ENCODE results near the gene SELENOM.

SELENOM gene, protein sequence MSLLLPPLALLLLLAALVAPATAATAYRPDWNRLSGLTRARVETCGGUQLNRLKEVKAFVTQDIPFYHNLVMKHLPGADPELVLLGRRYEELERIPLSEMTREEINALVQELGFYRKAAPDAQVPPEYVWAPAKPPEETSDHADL

DNA sequence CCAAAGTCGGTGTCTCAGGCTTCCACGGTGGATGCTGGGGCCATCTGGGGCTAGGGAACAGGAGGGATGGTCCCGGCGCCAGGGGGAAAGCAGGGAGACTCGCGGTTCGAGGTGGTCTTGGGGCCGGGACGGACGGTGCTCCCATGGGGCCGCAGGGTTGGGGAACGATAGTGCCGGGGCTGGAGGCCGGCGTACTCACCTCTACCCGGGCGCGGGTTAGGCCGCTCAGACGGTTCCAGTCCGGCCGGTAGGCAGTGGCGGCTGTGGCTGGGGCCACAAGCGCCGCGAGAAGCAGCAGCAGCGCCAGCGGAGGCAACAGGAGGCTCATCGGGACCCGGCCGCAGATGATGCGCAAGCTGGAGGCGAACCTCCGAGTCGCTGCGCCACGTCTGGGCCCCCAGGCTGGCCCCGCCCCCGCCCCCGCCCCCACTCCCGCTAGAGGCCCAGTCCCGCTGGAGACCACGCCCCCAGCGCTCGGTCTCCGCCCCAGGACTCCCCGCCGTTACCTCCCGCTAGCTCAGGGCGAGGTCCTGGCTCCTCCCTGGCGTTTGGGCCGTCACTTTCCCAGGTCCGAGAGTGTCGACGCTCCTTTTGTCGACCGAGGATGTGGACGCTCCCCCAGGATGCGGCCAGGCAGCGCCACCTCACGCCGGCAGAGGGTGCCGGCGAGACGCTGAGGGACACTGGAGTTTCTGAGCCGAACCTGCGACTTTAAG lies at the start of gene SELENOM:
Gene SELENOM, minus strand, starts transcription at position 391 of the 716 bp plus-strand sequence. Its CDS starts 63 bp downstream, at position 328.
- Histone ChIP-seq H3K9me3 (replicated peaks; ENCODE audit: insufficient read depth, low read length) (no peaks in the 10 kb centered on the region), H3K4me1 (ENCODE audit: low read length) (no peaks in the 10 kb centered on the region), H3K79me2 (ENCODE audit: low read length) (no peaks in the 10 kb centered on the region), H3K9me2 (replicated peaks; ENCODE audit: insufficient read depth, low read length) (no peaks in the 10 kb centered on the region), H3K4me3 (ENCODE audit: low read length) (peak within 1 kb of the TSS; percentile 67), H3K27ac (ENCODE audit: low read length) (no peak within 1 kb of the TSS), H4K20me1 (ENCODE audit: insufficient read depth, low read length) (no peaks in the 10 kb centered on the region), H3K27me3 (replicated peaks; ENCODE audit: insufficient read depth, low read length) (no peaks in the 10 kb centered on the region), H3K36me3 (replicated peaks; ENCODE audit: insufficient read depth, low read length) (no peaks in the 10 kb centered on the region), H3K9ac (ENCODE audit: low read length) (peak within 1 kb of the TSS; percentile 60; the same call in 1 of the 2 replicates), H3K4me2 (ENCODE audit: low read depth, low read length) (peak within 1 kb of the TSS; percentile 82), H2AFZ (ENCODE audit: low read length) (peak within 1 kb of the TSS; percentile 98), H3F3A (ENCODE audit: insufficient read depth, low read length) (no peaks in the 10 kb centered on the region)
- DNase-seq, result peak; percentile 95
- TF ChIP-seq, protein P1, sequence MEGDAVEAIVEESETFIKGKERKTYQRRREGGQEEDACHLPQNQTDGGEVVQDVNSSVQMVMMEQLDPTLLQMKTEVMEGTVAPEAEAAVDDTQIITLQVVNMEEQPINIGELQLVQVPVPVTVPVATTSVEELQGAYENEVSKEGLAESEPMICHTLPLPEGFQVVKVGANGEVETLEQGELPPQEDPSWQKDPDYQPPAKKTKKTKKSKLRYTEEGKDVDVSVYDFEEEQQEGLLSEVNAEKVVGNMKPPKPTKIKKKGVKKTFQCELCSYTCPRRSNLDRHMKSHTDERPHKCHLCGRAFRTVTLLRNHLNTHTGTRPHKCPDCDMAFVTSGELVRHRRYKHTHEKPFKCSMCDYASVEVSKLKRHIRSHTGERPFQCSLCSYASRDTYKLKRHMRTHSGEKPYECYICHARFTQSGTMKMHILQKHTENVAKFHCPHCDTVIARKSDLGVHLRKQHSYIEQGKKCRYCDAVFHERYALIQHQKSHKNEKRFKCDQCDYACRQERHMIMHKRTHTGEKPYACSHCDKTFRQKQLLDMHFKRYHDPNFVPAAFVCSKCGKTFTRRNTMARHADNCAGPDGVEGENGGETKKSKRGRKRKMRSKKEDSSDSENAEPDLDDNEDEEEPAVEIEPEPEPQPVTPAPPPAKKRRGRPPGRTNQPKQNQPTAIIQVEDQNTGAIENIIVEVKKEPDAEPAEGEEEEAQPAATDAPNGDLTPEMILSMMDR (IDR thresholded peaks at IDR 0.05; ENCODE audit: low read length), result peak; percentile 86
- TF ChIP-seq EZH2 (optimal IDR thresholded peaks at IDR 0.05; ENCODE audit: low read depth, low read length) (no peak), EZH2phosphoT487 (IDR thresholded peaks at IDR 0.05; ENCODE audit: low read length) (no peak)

DNA sequence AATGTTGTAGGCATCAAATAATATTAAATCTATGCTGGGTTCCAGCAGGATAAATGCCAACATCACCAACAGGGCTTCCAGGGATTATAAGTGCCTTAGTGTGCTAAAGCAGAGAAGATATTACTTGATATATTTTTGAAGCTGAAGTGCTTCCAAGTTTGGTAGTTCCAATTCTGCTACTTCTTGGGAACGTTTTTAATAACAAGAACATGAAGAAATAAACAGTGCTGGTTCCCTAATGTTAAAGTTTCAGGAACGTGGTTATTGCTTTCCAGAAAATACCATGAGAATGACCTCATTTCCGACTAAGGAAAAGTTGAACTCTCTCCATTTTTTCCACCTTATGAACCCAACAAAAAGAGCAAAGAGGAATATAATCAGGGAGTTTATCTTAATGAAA lies 48.1 kb upstream of the SELENOM start:
- Histone ChIP-seq H3K27ac (ENCODE audit: low read length) (no peak overlapping the region), H3K9me2 (replicated peaks; ENCODE audit: insufficient read depth, low read length) (no peaks in the 10 kb centered on the region), H3K4me3 (ENCODE audit: low read length) (no peak overlapping the region), H3F3A (ENCODE audit: insufficient read depth, low read length) (peaks cover 1% of the 10 kb centered on the region; the same call in 1 of the 2 replicates), H4K20me1 (ENCODE audit: insufficient read depth, low read length) (no peaks in the 10 kb centered on the region), H3K9me3 (replicated peaks; ENCODE audit: insufficient read depth, low read length) (no peaks in the 10 kb centered on the region), H3K4me2 (ENCODE audit: low read depth, low read length) (no peak overlapping the region), H3K9ac (ENCODE audit: low read length) (no peak overlapping the region), H3K4me1 (ENCODE audit: low read length) (no peaks in the 10 kb centered on the region), H3K27me3 (replicated peaks; ENCODE audit: insufficient read depth, low read length) (peaks cover 6% of the 10 kb centered on the region; the same call in 1 of the 2 replicates), H3K36me3 (replicated peaks; ENCODE audit: insufficient read depth, low read length) (no peaks in the 10 kb centered on the region), H3K79me2 (ENCODE audit: low read length) (peaks cover 3% of the 10 kb centered on the region), H2AFZ (ENCODE audit: low read length) (no peak overlapping the region)
- no peak for DNase-seq
- TF ChIP-seq EZH2phosphoT487 (IDR thresholded peaks at IDR 0.05; ENCODE audit: low read length) (no peak), EZH2 (optimal IDR thresholded peaks at IDR 0.05; ENCODE audit: low read depth, low read length) (no peak)
- TF ChIP-seq, protein P1 (IDR thresholded peaks at IDR 0.05; ENCODE audit: low read length), result no peak

DNA sequence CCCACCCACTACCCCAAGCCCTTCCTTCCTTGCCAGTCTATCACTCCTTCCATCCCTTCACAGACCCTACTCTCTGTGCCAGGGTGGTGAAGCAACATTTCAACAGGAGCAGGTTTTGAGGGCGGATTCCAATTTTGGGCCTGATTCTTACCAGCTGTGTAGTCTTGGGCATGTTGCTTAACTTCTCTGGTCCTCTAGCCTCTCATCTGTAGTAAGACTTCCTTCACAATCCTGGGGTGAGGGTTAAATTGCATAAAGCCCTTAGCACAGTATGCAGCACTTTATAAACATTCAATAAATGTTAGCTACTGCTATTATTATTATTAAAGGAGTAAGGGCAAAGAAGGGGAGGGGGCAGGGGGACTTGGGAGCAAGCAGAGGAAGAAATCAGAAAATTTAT lies 47.6 kb upstream of the SELENOM start:
- H4K20me1 ChIP-seq (ENCODE audit: insufficient read depth, low read length), result no peaks in the 10 kb centered on the region

More for the DNA sequence above, 47.6 kb upstream of the SELENOM start:
- DNase-seq, result no peak
- H3F3A ChIP-seq (ENCODE audit: insufficient read depth, low read length), result no peaks in the 10 kb centered on the region
- no peaks in the 10 kb centered on the region for H3K36me3 ChIP-seq (replicated peaks; ENCODE audit: insufficient read depth, low read length)
- no peaks in the 10 kb centered on the region for H3K9me2 ChIP-seq (replicated peaks; ENCODE audit: insufficient read depth, low read length)
- no peak for TF ChIP-seq EZH2 (optimal IDR thresholded peaks at IDR 0.05; ENCODE audit: low read depth, low read length)
- no peak for TF ChIP-seq EZH2phosphoT487 (IDR thresholded peaks at IDR 0.05; ENCODE audit: low read length)
- TF ChIP-seq, protein P1 (IDR thresholded peaks at IDR 0.05; ENCODE audit: low read length), result no peak
- H3K4me2 ChIP-seq (ENCODE audit: low read depth, low read length), result no peak overlapping the region
- H3K79me2 ChIP-seq (ENCODE audit: low read length), result no peaks in the 10 kb centered on the region
- H3K27ac ChIP-seq (ENCODE audit: low read length), result no peak overlapping the region
- no peaks in the 10 kb centered on the region for H3K4me1 ChIP-seq (ENCODE audit: low read length)
- no peaks in the 10 kb centered on the region for H3K9me3 ChIP-seq (replicated peaks; ENCODE audit: insufficient read depth, low read length)
- no peak overlapping the region for H2AFZ ChIP-seq (ENCODE audit: low read length)
- H3K9ac ChIP-seq (ENCODE audit: low read length), result no peak overlapping the region
- no peak overlapping the region for H3K4me3 ChIP-seq (ENCODE audit: low read length)
- peaks cover 6% of the 10 kb centered on the region; the same call in 1 of the 2 replicates for H3K27me3 ChIP-seq (replicated peaks; ENCODE audit: insufficient read depth, low read length)
